AG10803 (cell line): ENCODE data around the gene KCNA3.

Source experiments
- DNase-seq: peaks from one replicate; pipeline ENCODE4 v3.0.0; 2010; ENCODE audit warnings: low read depth
- H3K4me3 ChIP-seq: 2 replicates; pipeline ENCODE4 v1.5.1; 2011; ENCODE audit warnings: mild to moderate bottlenecking, low read length, control low read depth
- CTCF ChIP-seq: conservative IDR thresholded peaks from 2 replicates; pipeline ENCODE4 v1.5.1; 2011; ENCODE audit warnings: mild to moderate bottlenecking, low read length, control low read depth, inconsistent platforms

KCNA3 gene

GRCh38 chr1:110657351-110657750, 17.4 kb downstream of the KCNA3 start:
- H3K4me3 ChIP-seq = no peak overlapping the region
- TF ChIP-seq CTCF = no peak
- no peak for DNase-seq

- no peak for TF ChIP-seq CTCF
- DNase-seq = no peak
- no peak overlapping the region for H3K4me3 ChIP-seq
Measured at GRCh38 chr1:110650609-110651008, 24.1 kb downstream of the KCNA3 start.

- H3K4me3 ChIP-seq = no peak overlapping the region
- DNase-seq = no peak
- TF ChIP-seq CTCF = no peak
Measured at GRCh38 chr1:110648417-110648816, 26.3 kb downstream of the KCNA3 start.

- peak; percentile 46 for DNase-seq
- H3K4me3 ChIP-seq = no peak overlapping the region
- no peak for TF ChIP-seq CTCF
Measured at GRCh38 chr1:110647254-110647891, 27.4 kb downstream of the KCNA3 start.

- TF ChIP-seq CTCF = no peak
- peak; percentile 37 for DNase-seq
- no peak overlapping the region for H3K4me3 ChIP-seq
Measured at GRCh38 chr1:110645821-110646735, 28.7 kb downstream of the KCNA3 start.

- no peak for DNase-seq
- H3K4me3 ChIP-seq = no peak overlapping the region
Measured at GRCh38 chr1:110645211-110645610, 29.5 kb downstream of the KCNA3 start.

More at GRCh38 chr1:110645211-110645610, 29.5 kb downstream of the KCNA3 start:
- TF ChIP-seq CTCF = no peak
